ENCODE measurements around the gene WASHC3.

Gene WASHC3

GRCh38 chr12:102069707-102070106 lies 7.9 kb upstream of the WASHC3 start:
- H3K79me2 ChIP-seq (ENCODE audit: control insufficient read depth, low read length): no peaks in the 10 kb centered on the region
- no peak overlapping the region for H3K27ac ChIP-seq (ENCODE audit: low read depth, low read length)
- TF ChIP-seq CTCF (IDR thresholded peaks at IDR 0.05; ENCODE audit: low read depth, low read length, poor library complexity, severe bottlenecking): no peak
- TF ChIP-seq EZH2phosphoT487 (IDR thresholded peaks at IDR 0.05; ENCODE audit: borderline replicate concordance, low read length): no peak
- no peaks in the 10 kb centered on the region for H3K4me1 ChIP-seq (ENCODE audit: control insufficient read depth, low read length)
- no peaks in the 10 kb centered on the region for H3F3A ChIP-seq (ENCODE audit: control insufficient read depth, insufficient read depth)
- H3K27me3 ChIP-seq (ENCODE audit: control insufficient read depth, low read length): no peaks in the 10 kb centered on the region
- H3K9me2 ChIP-seq (replicated peaks; ENCODE audit: control insufficient read depth, low read length): no peaks in the 10 kb centered on the region
- no peaks in the 10 kb centered on the region for H4K20me1 ChIP-seq (ENCODE audit: control insufficient read depth, insufficient read depth, low read depth, low read length)
- no peaks in the 10 kb centered on the region for H3K36me3 ChIP-seq (ENCODE audit: control insufficient read depth, low read length)
- H3K9me3 ChIP-seq (ENCODE audit: control insufficient read depth, insufficient read depth, low read length): no peaks in the 10 kb centered on the region
- no peak overlapping the region for H3K4me3 ChIP-seq (ENCODE audit: low read length)
- no peak overlapping the region for H3K4me2 ChIP-seq (ENCODE audit: low read length)

GRCh38 chr12:102067574-102068258 lies 5.9 kb upstream of the WASHC3 start:
- Histone ChIP-seq H3K9me2 (replicated peaks; ENCODE audit: control insufficient read depth, low read length) (no peaks in the 10 kb centered on the region), H3K79me2 (ENCODE audit: control insufficient read depth, low read length) (no peaks in the 10 kb centered on the region), H3K4me2 (ENCODE audit: low read length) (no peak overlapping the region), H3K27me3 (ENCODE audit: control insufficient read depth, low read length) (no peaks in the 10 kb centered on the region), H3K9me3 (ENCODE audit: control insufficient read depth, insufficient read depth, low read length) (no peaks in the 10 kb centered on the region), H3F3A (ENCODE audit: control insufficient read depth, insufficient read depth) (no peaks in the 10 kb centered on the region), H3K27ac (ENCODE audit: low read depth, low read length) (no peak overlapping the region), H3K4me1 (ENCODE audit: control insufficient read depth, low read length) (no peaks in the 10 kb centered on the region), H3K36me3 (ENCODE audit: control insufficient read depth, low read length) (no peaks in the 10 kb centered on the region), H4K20me1 (ENCODE audit: control insufficient read depth, insufficient read depth, low read depth, low read length) (no peaks in the 10 kb centered on the region), H3K4me3 (ENCODE audit: low read length) (no peak overlapping the region)
- TF ChIP-seq CTCF (IDR thresholded peaks at IDR 0.05; ENCODE audit: low read depth, low read length, poor library complexity, severe bottlenecking): no peak
- TF ChIP-seq EZH2phosphoT487 (IDR thresholded peaks at IDR 0.05; ENCODE audit: borderline replicate concordance, low read length): no peak

- TF ChIP-seq CTCF (IDR thresholded peaks at IDR 0.05; ENCODE audit: low read depth, low read length, poor library complexity, severe bottlenecking) (no peak), EZH2phosphoT487 (IDR thresholded peaks at IDR 0.05; ENCODE audit: borderline replicate concordance, low read length) (no peak)
These were observed 2.7 kb upstream of the WASHC3 start for GRCh38 chr12:102064476-102064875.

More at GRCh38 chr12:102064476-102064875, 2.7 kb upstream of the WASHC3 start:
- no peak overlapping the region for H3K4me3 ChIP-seq (ENCODE audit: low read length)
- H3K27me3 ChIP-seq (ENCODE audit: control insufficient read depth, low read length): no peaks in the 10 kb centered on the region
- H3K4me2 ChIP-seq (ENCODE audit: low read length): no peak overlapping the region
- H4K20me1 ChIP-seq (ENCODE audit: control insufficient read depth, insufficient read depth, low read depth, low read length): no peaks in the 10 kb centered on the region
- peaks cover 10% of the 10 kb centered on the region for H3K36me3 ChIP-seq (ENCODE audit: control insufficient read depth, low read length)
- H3K79me2 ChIP-seq (ENCODE audit: control insufficient read depth, low read length): peaks cover 8% of the 10 kb centered on the region
- no peak overlapping the region for H3K27ac ChIP-seq (ENCODE audit: low read depth, low read length)
- H3K9me3 ChIP-seq (ENCODE audit: control insufficient read depth, insufficient read depth, low read length): no peaks in the 10 kb centered on the region
- H3K4me1 ChIP-seq (ENCODE audit: control insufficient read depth, low read length): peaks cover 9% of the 10 kb centered on the region
- H3F3A ChIP-seq (ENCODE audit: control insufficient read depth, insufficient read depth): no peaks in the 10 kb centered on the region
- no peaks in the 10 kb centered on the region for H3K9me2 ChIP-seq (replicated peaks; ENCODE audit: control insufficient read depth, low read length)
